Mammary epithelial cell (primary cell): ENCODE measurements around the gene ANO1.

ENCODE experiments used
- EZH2 ChIP-seq: IDR thresholded peaks from 2 replicates; pipeline ENCODE4 v1.6.1; 2012; ENCODE audit warnings: low read length, inconsistent platforms, borderline replicate concordance
- TF ChIP-seq, protein P1 (sequence below), 2 donors: IDR thresholded peaks in 1 of 2; conservative IDR thresholded peaks in 1 of 2; 2 replicates each; pipeline ENCODE4 v1.5.1; 2011 to 2012; ENCODE audit warnings: inconsistent platforms in 2 of 2, low read length in 2 of 2, mild to moderate bottlenecking in 2 of 2, control low read depth in 1 of 2, low read depth in 1 of 2; ENCODE audit not compliant: insufficient read depth in 1 of 2; ENCODE audit errors: extremely low read depth in 1 of 2

DNA sequence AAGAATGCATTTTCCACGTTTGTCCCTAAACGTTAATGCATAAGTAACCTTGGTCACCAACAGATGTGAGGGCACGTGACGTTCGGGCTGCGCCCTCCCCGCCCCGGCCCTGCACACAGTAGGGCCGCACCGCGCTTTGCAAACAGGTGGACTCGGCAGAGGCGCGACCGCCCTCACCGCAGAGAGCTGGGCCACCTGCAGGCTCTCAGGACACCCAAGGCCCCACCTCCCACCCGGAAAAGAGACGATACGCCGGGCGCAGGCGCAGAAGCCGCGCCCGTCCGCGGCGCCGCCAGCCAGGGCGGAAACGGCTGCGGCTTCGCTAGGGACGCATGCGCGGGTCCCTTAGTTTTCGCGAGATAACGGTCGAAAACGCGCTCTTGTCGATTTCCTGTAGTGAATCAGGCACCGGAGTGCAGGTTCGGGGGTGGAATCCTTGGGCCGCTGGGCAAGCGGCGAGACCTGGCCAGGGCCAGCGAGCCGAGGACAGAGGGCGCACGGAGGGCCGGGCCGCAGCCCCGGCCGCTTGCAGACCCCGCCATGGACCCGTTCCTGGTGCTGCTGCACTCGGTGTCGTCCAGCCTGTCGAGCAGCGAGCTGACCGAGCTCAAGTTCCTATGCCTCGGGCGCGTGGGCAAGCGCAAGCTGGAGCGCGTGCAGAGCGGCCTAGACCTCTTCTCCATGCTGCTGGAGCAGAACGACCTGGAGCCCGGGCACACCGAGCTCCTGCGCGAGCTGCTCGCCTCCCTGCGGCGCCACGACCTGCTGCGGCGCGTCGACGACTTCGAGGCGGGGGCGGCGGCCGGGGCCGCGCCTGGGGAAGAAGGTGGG, 125.0 kb downstream of the ANO1 start, which contains the start of gene FADD:
- TF ChIP-seq, protein P1, sequence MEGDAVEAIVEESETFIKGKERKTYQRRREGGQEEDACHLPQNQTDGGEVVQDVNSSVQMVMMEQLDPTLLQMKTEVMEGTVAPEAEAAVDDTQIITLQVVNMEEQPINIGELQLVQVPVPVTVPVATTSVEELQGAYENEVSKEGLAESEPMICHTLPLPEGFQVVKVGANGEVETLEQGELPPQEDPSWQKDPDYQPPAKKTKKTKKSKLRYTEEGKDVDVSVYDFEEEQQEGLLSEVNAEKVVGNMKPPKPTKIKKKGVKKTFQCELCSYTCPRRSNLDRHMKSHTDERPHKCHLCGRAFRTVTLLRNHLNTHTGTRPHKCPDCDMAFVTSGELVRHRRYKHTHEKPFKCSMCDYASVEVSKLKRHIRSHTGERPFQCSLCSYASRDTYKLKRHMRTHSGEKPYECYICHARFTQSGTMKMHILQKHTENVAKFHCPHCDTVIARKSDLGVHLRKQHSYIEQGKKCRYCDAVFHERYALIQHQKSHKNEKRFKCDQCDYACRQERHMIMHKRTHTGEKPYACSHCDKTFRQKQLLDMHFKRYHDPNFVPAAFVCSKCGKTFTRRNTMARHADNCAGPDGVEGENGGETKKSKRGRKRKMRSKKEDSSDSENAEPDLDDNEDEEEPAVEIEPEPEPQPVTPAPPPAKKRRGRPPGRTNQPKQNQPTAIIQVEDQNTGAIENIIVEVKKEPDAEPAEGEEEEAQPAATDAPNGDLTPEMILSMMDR (conservative IDR thresholded peaks at IDR 0.05 in 1 of 2, IDR thresholded peaks at IDR 0.05 in 1 of 2; ENCODE audit: extremely low read depth in 1 of 2, insufficient read depth in 1 of 2, low read depth in 1 of 2, low read length in 2 of 2), result no peak
- TF ChIP-seq EZH2, result no peak
